RWPE1 (cell line): ENCODE results near the gene TMEM214.

ENCODE experiments used
- CTCF ChIA-PET: fragments of 350-600 bp; sonication (Branson Sonifier 250); formaldehyde crosslinking; extraction: SDS; loops from one replicate; lab custom pipeline; 2021; lab: Yijun Ruan, JAX
- POLR2A ChIA-PET: fragments of 400-600 bp; formaldehyde crosslinking; extraction: SDS; loops from one replicate; lab custom pipeline; 2020; ENCODE audit warnings: antibody characterized with exemption; ENCODE audit not compliant: low non-redundant PET; lab: Yijun Ruan, JAX
- DNase-seq: peaks from one replicate; pipeline ENCODE4 v3.0.0; 2012; ENCODE audit warnings: low spot score
- H3K27ac ChIP-seq: fragments of 450-650 bp; 2 replicates; pipeline ENCODE4 v1.5.1; 2017
- TF ChIP-seq, protein P1 (sequence below): fragments of 450-650 bp; conservative IDR thresholded peaks from 2 replicates; pipeline ENCODE4 v1.5.1; 2017; ENCODE audit warnings: low read depth, mild to moderate bottlenecking

TMEM214 gene

DNA sequence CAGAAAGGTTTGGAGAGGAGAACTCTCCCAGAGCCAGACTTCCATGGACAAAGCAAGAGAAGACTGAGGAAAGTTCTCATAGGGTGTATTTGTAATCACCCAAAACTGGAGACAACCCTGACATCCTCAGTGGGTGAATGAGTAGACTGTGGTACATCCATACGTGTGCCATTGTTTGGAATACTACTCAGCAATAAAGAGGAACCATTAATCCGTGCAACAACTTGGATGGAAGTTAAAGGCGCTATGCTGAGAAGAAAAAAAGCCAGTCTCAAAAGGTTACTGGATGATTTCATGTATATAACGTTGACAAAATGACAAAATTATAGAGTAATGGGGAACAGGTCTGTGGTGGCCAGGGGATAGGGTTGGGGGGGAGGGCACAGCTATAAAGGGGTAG, 24.1 kb upstream of the TMEM214 start:
- ChIA-PET POLR2A (no interaction called here), CTCF (no interaction called here)
- no peak overlapping the region for H3K27ac ChIP-seq
- TF ChIP-seq, protein P1, sequence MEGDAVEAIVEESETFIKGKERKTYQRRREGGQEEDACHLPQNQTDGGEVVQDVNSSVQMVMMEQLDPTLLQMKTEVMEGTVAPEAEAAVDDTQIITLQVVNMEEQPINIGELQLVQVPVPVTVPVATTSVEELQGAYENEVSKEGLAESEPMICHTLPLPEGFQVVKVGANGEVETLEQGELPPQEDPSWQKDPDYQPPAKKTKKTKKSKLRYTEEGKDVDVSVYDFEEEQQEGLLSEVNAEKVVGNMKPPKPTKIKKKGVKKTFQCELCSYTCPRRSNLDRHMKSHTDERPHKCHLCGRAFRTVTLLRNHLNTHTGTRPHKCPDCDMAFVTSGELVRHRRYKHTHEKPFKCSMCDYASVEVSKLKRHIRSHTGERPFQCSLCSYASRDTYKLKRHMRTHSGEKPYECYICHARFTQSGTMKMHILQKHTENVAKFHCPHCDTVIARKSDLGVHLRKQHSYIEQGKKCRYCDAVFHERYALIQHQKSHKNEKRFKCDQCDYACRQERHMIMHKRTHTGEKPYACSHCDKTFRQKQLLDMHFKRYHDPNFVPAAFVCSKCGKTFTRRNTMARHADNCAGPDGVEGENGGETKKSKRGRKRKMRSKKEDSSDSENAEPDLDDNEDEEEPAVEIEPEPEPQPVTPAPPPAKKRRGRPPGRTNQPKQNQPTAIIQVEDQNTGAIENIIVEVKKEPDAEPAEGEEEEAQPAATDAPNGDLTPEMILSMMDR, result no peak
- DNase-seq, result no peak

DNA sequence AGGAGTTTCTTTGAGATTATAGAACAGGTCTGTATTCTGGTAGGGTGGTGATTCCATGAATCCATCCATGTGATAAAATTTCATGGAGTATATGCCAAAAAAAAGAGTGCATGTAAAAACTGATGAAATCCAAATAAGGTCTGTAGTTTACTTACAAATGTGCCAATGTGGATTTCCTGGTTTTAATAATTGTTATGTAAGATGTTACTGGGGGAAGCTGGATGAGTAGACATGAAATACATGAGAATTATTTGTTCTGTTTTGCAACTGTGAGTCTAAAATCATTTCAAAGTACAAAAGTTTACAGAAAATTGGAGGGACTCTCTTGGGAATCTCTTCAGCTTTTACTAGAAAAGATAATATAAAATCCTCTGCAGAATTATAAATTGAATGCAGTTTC, 23.7 kb upstream of the TMEM214 start:
- CTCF ChIA-PET, result interaction anchor here (0.5 to 0.7 kb wide), 3 partner anchors 22 to 1238 kb away, joined by 3 read pairs; no protein-coding TSS in a partner anchor
- H3K27ac ChIP-seq, result no peak overlapping the region
- TF ChIP-seq, protein P1, result no peak
- POLR2A ChIA-PET, result no interaction called here
- no peak for DNase-seq

DNA sequence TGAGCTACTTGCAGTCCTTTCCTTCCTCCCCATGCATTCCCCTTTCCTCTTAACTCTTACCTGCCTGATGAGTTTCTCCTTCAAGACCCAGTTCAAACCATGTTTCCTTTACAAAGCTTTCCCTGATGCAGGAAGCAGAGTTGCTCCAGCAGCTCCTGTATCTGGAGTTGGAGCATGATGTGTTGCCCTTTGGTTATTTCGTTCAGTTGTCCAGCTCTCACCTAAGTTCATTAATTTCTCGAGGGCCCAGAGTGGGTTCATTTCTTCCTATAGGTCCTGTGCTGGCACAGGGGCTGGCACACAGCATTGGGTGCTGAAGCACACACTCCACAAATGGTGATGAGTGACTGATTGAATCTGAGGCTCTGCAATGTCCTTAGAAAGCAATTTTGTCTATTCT, 23.0 kb upstream of the TMEM214 start:
- CTCF ChIA-PET, result interaction anchor here (0.5 to 0.7 kb wide), 3 partner anchors 23 to 1237 kb away, joined by 3 read pairs; no protein-coding TSS in a partner anchor
- DNase-seq, result no peak
- H3K27ac ChIP-seq, result no peak overlapping the region
- TF ChIP-seq, protein P1, result no peak
- POLR2A ChIA-PET, result no interaction called here

DNA sequence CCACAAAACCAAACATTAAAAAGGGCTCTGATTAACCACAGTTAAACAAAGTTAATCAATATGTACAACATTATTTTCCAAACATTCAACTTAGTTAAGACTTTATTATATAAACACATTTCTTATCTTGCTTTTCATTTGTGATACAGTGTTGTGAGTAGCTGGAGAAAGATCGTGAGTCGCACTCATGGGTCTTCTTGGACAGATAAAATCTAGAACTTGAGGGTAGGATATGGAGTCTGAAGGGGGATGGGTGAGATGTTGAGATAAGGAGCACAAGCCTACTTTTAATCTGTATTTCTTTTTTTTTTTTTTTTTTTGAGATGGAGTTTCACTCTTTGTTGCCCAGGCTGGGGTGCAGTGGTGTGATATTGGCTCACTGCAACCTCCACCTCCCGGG, 22.6 kb upstream of the TMEM214 start:
- ChIA-PET POLR2A (no interaction called here), CTCF (interaction anchor here (0.7 kb wide), 1 partner anchor 193 kb away, joined by 3 read pairs; no protein-coding TSS in a partner anchor)
- TF ChIP-seq, protein P1, result no peak
- DNase-seq, result no peak
- no peak overlapping the region for H3K27ac ChIP-seq

DNA sequence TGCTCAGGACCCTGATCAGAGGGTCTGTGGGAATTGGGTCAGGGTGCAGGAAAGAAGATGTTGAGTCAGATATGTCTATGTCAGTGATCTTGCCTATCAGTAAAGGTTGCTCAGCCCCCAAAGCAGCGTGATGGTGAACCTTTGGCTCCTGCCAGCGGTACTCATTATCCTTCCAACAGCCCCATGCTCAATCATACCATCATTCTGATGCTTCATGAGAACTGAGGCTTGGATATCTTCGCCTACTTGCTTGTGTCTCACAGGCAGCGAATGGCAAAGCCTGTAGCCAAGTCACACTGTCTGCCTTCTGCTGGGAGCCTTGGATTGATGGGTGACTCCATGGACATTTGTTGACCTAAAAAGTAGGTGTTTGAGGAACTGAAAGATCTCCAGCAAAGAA, 19.0 kb upstream of the TMEM214 start:
- ChIA-PET CTCF (interaction anchor here (0.6 to 2.7 kb wide), 4 partner anchors 51 to 167 kb away, joined by 3 to 13 read pairs (median 3); no protein-coding TSS in a partner anchor), POLR2A (no interaction called here)
- TF ChIP-seq, protein P1, result no peak
- DNase-seq, result no peak
- H3K27ac ChIP-seq, result no peak overlapping the region

DNA sequence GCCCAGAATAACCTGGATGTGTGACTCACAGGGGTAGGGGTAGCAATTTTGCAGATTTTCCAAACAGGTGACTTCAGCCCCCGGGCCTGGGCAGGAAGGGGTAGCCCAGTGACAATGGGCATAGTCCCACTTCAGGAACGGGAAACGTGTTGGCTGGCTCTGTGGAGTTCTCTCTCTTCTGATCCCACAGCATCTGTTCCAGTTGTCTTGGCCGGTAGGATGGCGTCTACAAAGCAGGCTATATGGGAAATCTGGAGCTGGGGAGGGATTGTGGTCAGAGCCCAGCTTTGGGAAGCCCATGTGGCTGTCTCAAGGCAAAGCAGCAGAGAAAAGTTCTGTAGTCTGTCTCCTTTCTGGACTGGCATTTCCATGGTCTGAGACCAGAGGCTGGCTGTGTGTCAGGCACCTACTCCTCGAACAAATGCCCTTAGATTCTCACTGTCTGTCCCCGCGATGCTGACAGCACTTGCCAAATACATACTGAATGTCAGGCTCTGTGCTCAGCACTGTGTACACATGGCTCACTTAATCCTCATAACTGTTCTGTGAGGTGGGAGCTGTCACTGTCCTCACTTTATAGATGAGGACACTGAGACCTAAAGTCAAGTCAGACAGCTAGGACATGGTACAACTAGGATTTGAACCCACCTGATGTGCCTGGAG, 17.9 kb upstream of the TMEM214 start:
- H3K27ac ChIP-seq, result no peak overlapping the region
- TF ChIP-seq, protein P1, result no peak
- CTCF ChIA-PET, result interaction anchor here (0.6 to 5.6 kb wide), 4 partner anchors 51 to 168 kb away, joined by 3 to 115 read pairs (median 6); no protein-coding TSS in a partner anchor
- no peak for DNase-seq
- POLR2A ChIA-PET, result no interaction called here
